ENCODE data around the gene SPSB3. TPM values are rescaled to one million over a fixed set of nuclear protein-coding genes. Genes with fewer than 3 reads are reported as not detected.

Gene SPSB3
- total and polyA plus RNA-seq, 9 of the 15 experiments (the other 6 are each of a cell fraction or from before 2014, with no cell fraction given) = 0.39 to 37.4 (median 7.1) TPM

DNA sequence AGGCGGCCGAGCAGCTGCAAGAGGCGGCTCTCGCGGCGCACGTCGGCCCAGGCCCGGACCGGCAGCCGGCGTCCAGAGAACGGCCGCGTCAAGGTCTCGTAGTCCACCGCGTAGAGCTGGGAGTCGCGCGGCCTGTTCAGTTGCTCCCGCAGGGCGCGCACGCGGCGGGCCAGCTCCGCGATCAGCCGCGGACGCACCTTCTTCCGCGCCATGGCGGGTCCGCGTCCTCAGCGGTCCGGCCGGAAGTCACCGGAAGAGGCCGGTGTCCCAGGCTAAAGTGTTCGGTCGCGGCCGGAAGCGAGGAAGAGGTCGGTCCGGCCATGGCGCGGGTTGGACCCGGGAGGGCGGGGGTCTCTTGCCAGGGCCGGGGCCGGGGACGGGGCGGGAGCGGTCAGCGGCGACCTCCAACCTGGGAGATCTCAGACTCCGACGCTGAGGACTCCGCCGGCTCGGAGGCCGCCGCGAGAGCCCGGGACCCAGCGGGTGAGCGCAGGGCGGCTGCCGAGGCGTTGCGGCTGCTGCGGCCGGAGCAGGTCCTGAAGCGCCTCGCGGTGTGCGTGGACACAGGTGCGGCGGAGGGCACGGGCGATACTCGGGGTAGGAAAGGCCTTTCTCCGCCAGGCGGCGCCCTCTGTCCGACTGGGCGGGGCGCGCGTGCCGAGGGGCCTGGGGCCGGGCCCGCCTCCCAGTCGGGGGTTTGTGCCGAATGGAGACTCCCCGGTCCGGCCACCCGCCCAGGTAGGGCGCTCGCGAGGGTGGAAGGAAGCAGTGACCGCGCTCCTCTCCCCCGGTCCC, 9.3 kb downstream of the SPSB3 start, which contains the start of gene MRPS34 (continued):
- TF ChIP-seq, protein P1, sequence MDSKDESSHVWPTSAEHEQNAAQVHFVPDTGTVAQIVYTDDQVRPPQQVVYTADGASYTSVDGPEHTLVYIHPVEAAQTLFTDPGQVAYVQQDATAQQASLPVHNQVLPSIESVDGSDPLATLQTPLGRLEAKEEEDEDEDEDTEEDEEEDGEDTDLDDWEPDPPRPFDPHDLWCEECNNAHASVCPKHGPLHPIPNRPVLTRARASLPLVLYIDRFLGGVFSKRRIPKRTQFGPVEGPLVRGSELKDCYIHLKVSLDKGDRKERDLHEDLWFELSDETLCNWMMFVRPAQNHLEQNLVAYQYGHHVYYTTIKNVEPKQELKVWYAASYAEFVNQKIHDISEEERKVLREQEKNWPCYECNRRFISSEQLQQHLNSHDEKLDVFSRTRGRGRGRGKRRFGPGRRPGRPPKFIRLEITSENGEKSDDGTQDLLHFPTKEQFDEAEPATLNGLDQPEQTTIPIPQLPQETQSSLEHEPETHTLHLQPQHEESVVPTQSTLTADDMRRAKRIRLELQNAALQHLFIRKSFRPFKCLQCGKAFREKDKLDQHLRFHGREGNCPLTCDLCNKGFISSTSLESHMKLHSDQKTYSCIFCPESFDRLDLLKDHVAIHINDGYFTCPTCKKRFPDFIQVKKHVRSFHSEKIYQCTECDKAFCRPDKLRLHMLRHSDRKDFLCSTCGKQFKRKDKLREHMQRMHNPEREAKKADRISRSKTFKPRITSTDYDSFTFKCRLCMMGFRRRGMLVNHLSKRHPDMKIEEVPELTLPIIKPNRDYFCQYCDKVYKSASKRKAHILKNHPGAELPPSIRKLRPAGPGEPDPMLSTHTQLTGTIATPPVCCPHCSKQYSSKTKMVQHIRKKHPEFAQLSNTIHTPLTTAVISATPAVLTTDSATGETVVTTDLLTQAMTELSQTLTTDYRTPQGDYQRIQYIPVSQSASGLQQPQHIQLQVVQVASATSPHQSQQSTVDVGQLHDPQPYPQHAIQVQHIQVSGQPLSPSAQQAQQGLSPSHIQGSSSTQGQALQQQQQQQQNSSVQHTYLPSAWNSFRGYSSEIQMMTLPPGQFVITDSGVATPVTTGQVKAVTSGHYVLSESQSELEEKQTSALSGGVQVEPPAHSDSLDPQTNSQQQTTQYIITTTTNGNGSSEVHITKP (IDR thresholded peaks at IDR 0.05; ENCODE audit: partially characterized antibody) = peak; percentile 14
- TF ChIP-seq ZNF140 (CRISPR knock-in tag; IDR thresholded peaks at IDR 0.05) (no peak), ZEB2 (IDR thresholded peaks at IDR 0.05) (peak; percentile 91), SIX5 (IDR thresholded peaks at IDR 0.05; ENCODE audit: borderline replicate concordance in 1 of 2, insufficient read depth in 1 of 2, low read depth in 1 of 2, low read length in 2 of 2) (peak; percentile 39 to 46; a peak in 2 of 4 replicates), SRSF9 (IDR thresholded peaks at IDR 0.05; ENCODE audit: borderline replicate concordance, low read depth, low read length) (no peak), ZBTB17 (CRISPR knock-in tag; IDR thresholded peaks at IDR 0.05) (0 out of 2 replicates have a peak, but pooled peaks have one; percentile 46), ZNF12 (CRISPR knock-in tag; IDR thresholded peaks at IDR 0.05) (0 out of 2 replicates have a peak, but pooled peaks have one; percentile 70), XRCC5 (IDR thresholded peaks at IDR 0.05; ENCODE audit: low read depth, low read length) (peak; percentile 36), MXI1 (IDR thresholded peaks at IDR 0.05; ENCODE audit: low read depth, low read length) (peak; percentile 39; the same call in 1 of the 2 replicates), HNRNPLL (IDR thresholded peaks at IDR 0.05; ENCODE audit: low read depth, low read length, poor library complexity, severe bottlenecking) (peak; percentile 56), POLR2AphosphoS5 (IDR thresholded peaks at IDR 0.05; ENCODE audit: control insufficient read depth, insufficient read depth, low read depth, low read length) (peak; percentile 66; the same call in 1 of the 2 replicates), SMARCA4 (IDR thresholded peaks at IDR 0.05) (no peak), ZNF583 (CRISPR knock-in tag; IDR thresholded peaks at IDR 0.05) (0 out of 2 replicates have a peak, but pooled peaks have one; percentile 69), ZNF324 (CRISPR knock-in tag; IDR thresholded peaks at IDR 0.05) (peak; percentile 57; the same call in 1 of the 2 replicates)
- TF ChIP-seq, protein P2, sequence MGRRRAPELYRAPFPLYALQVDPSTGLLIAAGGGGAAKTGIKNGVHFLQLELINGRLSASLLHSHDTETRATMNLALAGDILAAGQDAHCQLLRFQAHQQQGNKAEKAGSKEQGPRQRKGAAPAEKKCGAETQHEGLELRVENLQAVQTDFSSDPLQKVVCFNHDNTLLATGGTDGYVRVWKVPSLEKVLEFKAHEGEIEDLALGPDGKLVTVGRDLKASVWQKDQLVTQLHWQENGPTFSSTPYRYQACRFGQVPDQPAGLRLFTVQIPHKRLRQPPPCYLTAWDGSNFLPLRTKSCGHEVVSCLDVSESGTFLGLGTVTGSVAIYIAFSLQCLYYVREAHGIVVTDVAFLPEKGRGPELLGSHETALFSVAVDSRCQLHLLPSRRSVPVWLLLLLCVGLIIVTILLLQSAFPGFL (CRISPR knock-in tag; IDR thresholded peaks at IDR 0.05) = no peak
- TF ChIP-seq, protein P3, sequence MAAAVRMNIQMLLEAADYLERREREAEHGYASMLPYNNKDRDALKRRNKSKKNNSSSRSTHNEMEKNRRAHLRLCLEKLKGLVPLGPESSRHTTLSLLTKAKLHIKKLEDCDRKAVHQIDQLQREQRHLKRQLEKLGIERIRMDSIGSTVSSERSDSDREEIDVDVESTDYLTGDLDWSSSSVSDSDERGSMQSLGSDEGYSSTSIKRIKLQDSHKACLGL (CRISPR knock-in tag; IDR thresholded peaks at IDR 0.05; ENCODE audit: borderline replicate concordance, poor library complexity, severe bottlenecking) = peak; percentile 56
- TF ChIP-seq, protein P4, sequence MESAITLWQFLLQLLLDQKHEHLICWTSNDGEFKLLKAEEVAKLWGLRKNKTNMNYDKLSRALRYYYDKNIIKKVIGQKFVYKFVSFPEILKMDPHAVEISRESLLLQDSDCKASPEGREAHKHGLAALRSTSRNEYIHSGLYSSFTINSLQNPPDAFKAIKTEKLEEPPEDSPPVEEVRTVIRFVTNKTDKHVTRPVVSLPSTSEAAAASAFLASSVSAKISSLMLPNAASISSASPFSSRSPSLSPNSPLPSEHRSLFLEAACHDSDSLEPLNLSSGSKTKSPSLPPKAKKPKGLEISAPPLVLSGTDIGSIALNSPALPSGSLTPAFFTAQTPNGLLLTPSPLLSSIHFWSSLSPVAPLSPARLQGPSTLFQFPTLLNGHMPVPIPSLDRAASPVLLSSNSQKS (CRISPR knock-in tag; IDR thresholded peaks at IDR 0.05) = no peak
- TF ChIP-seq, protein P5, sequence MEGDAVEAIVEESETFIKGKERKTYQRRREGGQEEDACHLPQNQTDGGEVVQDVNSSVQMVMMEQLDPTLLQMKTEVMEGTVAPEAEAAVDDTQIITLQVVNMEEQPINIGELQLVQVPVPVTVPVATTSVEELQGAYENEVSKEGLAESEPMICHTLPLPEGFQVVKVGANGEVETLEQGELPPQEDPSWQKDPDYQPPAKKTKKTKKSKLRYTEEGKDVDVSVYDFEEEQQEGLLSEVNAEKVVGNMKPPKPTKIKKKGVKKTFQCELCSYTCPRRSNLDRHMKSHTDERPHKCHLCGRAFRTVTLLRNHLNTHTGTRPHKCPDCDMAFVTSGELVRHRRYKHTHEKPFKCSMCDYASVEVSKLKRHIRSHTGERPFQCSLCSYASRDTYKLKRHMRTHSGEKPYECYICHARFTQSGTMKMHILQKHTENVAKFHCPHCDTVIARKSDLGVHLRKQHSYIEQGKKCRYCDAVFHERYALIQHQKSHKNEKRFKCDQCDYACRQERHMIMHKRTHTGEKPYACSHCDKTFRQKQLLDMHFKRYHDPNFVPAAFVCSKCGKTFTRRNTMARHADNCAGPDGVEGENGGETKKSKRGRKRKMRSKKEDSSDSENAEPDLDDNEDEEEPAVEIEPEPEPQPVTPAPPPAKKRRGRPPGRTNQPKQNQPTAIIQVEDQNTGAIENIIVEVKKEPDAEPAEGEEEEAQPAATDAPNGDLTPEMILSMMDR (IDR thresholded peaks at IDR 0.05 in 2 of 3, conservative IDR thresholded peaks at IDR 0.05 in 1 of 3; ENCODE audit: insufficient read depth in 2 of 3, low read depth in 1 of 3, low read length in 3 of 3) = peak; percentile 77 to 86 (median 80)

All from K562 (cell line).